Endodermal cell (in vitro differentiated cells): ENCODE measurements around the gene NUF2. TPM values are rescaled to one million over a fixed set of nuclear protein-coding genes. Genes with fewer than 3 reads are reported as not detected.
"Not testable (repeated sequence)": the region's sequence is repeated elsewhere in the genome, so short reads cannot be mapped to it uniquely, and the experiment has no call there.

Source experiments
- DNase-seq: peaks from one replicate; pipeline ENCODE4 v3.0.0-alpha.2; 2017
- H3K27ac ChIP-seq: 2 replicates; pipeline ENCODE4 v1.5.1; 2013; ENCODE audit warnings: mild to moderate bottlenecking, low read depth, low read length, moderate library complexity
- H3K27me3 ChIP-seq: 2 replicates; pipeline ENCODE4 v1.6.1; 2013; ENCODE audit warnings: mild to moderate bottlenecking, low read length, moderate library complexity; ENCODE audit not compliant: insufficient read depth, control insufficient read depth, poor library complexity, severe bottlenecking
- H3K36me3 ChIP-seq: 2 replicates; pipeline ENCODE4 v1.7.0; 2013; ENCODE audit warnings: mild to moderate bottlenecking, low read length, moderate library complexity; ENCODE audit not compliant: control insufficient read depth, insufficient read depth
- H3K4me1 ChIP-seq: one replicate; pipeline ENCODE4 v1.7.0; 2013; ENCODE audit warnings: low read length; ENCODE audit not compliant: control insufficient read depth, insufficient read depth
- H3K4me3 ChIP-seq: 2 replicates; pipeline ENCODE4 v1.5.1; 2013; ENCODE audit warnings: mild to moderate bottlenecking, low read length, moderate library complexity
- H3K9ac ChIP-seq: 2 replicates; pipeline ENCODE4 v1.6.1; 2013; ENCODE audit warnings: mild to moderate bottlenecking, low read length, moderate library complexity; ENCODE audit not compliant: poor library complexity, severe bottlenecking; ENCODE audit errors: extremely low read depth
- H3K9me3 ChIP-seq: 2 replicates; pipeline ENCODE4 v1.6.1; 2013; ENCODE audit warnings: mild to moderate bottlenecking, low read length, moderate library complexity; ENCODE audit not compliant: control insufficient read depth
- H3K27ac Mint-ChIP-seq: 2 replicates; pipeline ENCODE4 v1.8.0; 2020; ENCODE audit warnings: mixed read lengths
- H3K27me3 Mint-ChIP-seq: 2 replicates; pipeline ENCODE4 v1.8.0; 2021; ENCODE audit warnings: mild to moderate bottlenecking, mixed read lengths; ENCODE audit not compliant: insufficient read depth
- H3K36me3 Mint-ChIP-seq: 2 replicates; pipeline ENCODE4 v1.8.0; 2020; ENCODE audit warnings: low read depth, mixed read lengths
- H3K4me1 Mint-ChIP-seq: 2 replicates; pipeline ENCODE4 v1.8.0; 2020; ENCODE audit warnings: mixed read lengths
- H3K4me3 Mint-ChIP-seq: 2 replicates; pipeline ENCODE4 v1.8.0; 2020; ENCODE audit warnings: mild to moderate bottlenecking, moderate library complexity, mixed read lengths
- H3K9me3 Mint-ChIP-seq: 2 replicates; pipeline ENCODE4 v1.8.0; 2020; ENCODE audit warnings: mild to moderate bottlenecking, mixed read lengths
- CTCF ChIP-seq: fragments of 200-600 bp; sonication (generic); conservative IDR thresholded peaks from 2 replicates; pipeline ENCODE4 v1.5.0; 2021; ENCODE audit warnings: antibody characterized with exemption, mild to moderate bottlenecking
- WGBS, 2 experiments: methylation state at CpG; one replicate each; pipeline versions ENCODE4 v1.1.5 to v1.1.7; 2013; ENCODE audit warnings: missing lambda C conversion rate in 2 of 2, mixed read lengths in 1 of 2; ENCODE audit not compliant: insufficient coverage in 1 of 2, insufficient read length in 1 of 2; 5-methylcytosine and 5-hydroxymethylcytosine counted together
- total RNA-seq, 2 donors: library from RNA; stranded (reverse); fragmentation: NEBNext Ultra II Directional in 1 of 2; extraction: Animal tissue kit (Norgen Biotek cat#: 25700) in 1 of 2; gene quantifications; 2 replicates in 1 of 2; 3 replicates in 1 of 2; pipeline ENCODE4 v1.2.1, GENCODE V29; 2021

NUF2 gene
- total RNA-seq, 2 donors from 2014 or later = 28.8 to 35.8 TPM

GRCh38 chr1:163308811-163309210 lies 12.9 kb upstream of the NUF2 start:
- Histone ChIP-seq H3K4me1 (peaks cover 9% of the 10 kb centered on the region), H3K9ac (no peak overlapping the region), H3K4me3 (no peak overlapping the region), H3K27me3 (peaks cover 36% of the 10 kb centered on the region), H3K36me3 (no peaks in the 10 kb centered on the region), H3K9me3 (peaks cover 4% of the 10 kb centered on the region), H3K27ac (no peak overlapping the region)
- Mint-ChIP-seq H3K9me3 (no peaks in the 10 kb centered on the region), H3K36me3 (peaks cover 9% of the 10 kb centered on the region), H3K27me3 (peaks cover 15% of the 10 kb centered on the region), H3K27ac (no peak overlapping the region), H3K4me3 (no peak overlapping the region), H3K4me1 (peaks cover 44% of the 10 kb centered on the region)
- no peak for TF ChIP-seq CTCF
- no peak for DNase-seq
- WGBS, 2 experiments = 88 to 100% methylated on average over 1 of the region's 1 CpG

GRCh38 chr1:163315773-163316374 lies 5.9 kb upstream of the NUF2 start:
- Mint-ChIP-seq H3K4me1 (peaks cover 23% of the 10 kb centered on the region), H3K27ac (no peak overlapping the region), H3K36me3 (peaks cover 4% of the 10 kb centered on the region), H3K4me3 (no peak overlapping the region), H3K27me3 (no peaks in the 10 kb centered on the region), H3K9me3 (no peaks in the 10 kb centered on the region)
- WGBS, 2 experiments = 51 to 100% methylated on average over 1 to 5 of the region's 6 CpGs
- H3K4me1 ChIP-seq = peaks cover 6% of the 10 kb centered on the region
- H3K27me3 ChIP-seq = no peaks in the 10 kb centered on the region
- peak; percentile 58 for DNase-seq
- H3K9me3 ChIP-seq = no peaks in the 10 kb centered on the region
- no peak overlapping the region for H3K9ac ChIP-seq
- peak; percentile 95 for TF ChIP-seq CTCF
- H3K36me3 ChIP-seq = peaks cover 16% of the 10 kb centered on the region
- no peak overlapping the region for H3K27ac ChIP-seq
- no peak overlapping the region for H3K4me3 ChIP-seq

- 35 to 52% methylated on average over 3 of the region's 3 CpGs for WGBS, 2 experiments
- no peaks in the 10 kb centered on the region for H3K9me3 Mint-ChIP-seq
Observed at GRCh38 chr1:163320891-163321290, 863 bp upstream of the NUF2 start.

GRCh38 chr1:163323339-163323738 lies 1.6 kb downstream of the NUF2 start:
- Histone ChIP-seq H3K4me3 (peak overlapping the region; percentile 96), H3K36me3 (peaks cover 17% of the 10 kb centered on the region)
- DNase-seq, H3K27ac ChIP-seq, H3K27ac Mint-ChIP-seq, H3K27me3 Mint-ChIP-seq, H3K9me3 ChIP-seq, H3K36me3 Mint-ChIP-seq, H3K4me1 Mint-ChIP-seq, H3K9ac ChIP-seq, H3K27me3 ChIP-seq, H3K4me1 ChIP-seq, H3K9me3 Mint-ChIP-seq: not testable (repeated sequence)
- H3K4me3 Mint-ChIP-seq = peak overlapping the region; percentile 81
- 84 to 93% methylated on average over 2 to 3 of the region's 3 CpGs for WGBS, 2 experiments

More at GRCh38 chr1:163320891-163321290, 863 bp upstream of the NUF2 start:
- H3K27ac Mint-ChIP-seq = peak overlapping the region; percentile 96
- DNase-seq = peak; percentile 55
- no peaks in the 10 kb centered on the region for H3K27me3 Mint-ChIP-seq
- Histone ChIP-seq H3K4me1 (no peaks in the 10 kb centered on the region), H3K27me3 (no peaks in the 10 kb centered on the region), H3K4me3 (peak overlapping the region; percentile 96), H3K9ac (peak overlapping the region; percentile 68), H3K36me3 (peaks cover 16% of the 10 kb centered on the region), H3K27ac (no peak overlapping the region), H3K9me3 (no peaks in the 10 kb centered on the region)
- peak overlapping the region; percentile 81 for H3K4me3 Mint-ChIP-seq
- TF ChIP-seq CTCF = no peak
- no peaks in the 10 kb centered on the region for H3K36me3 Mint-ChIP-seq
- H3K4me1 Mint-ChIP-seq = peaks cover 9% of the 10 kb centered on the region
